GM19395 (cell line): ENCODE results near the gene FUT4.
"Not testable (repeated sequence)": the region's sequence is repeated elsewhere in the genome, so short reads cannot be mapped to it uniquely, and the experiment has no call there.

Source experiments
- ATAC-seq: cut with Tn5 transposase; IDR thresholded peaks from one replicate; pipeline ENCODE4 v1.9.1; 2021; ENCODE audit warnings: mild to moderate bottlenecking, moderate library complexity; ENCODE audit not compliant: unreplicated experiment

The FUT4 gene

GRCh38 chr11:94563848-94564467 is 20.2 kb downstream of the FUT4 start:
- no peak for ATAC-seq

- no peak for ATAC-seq
Measured at GRCh38 chr11:94567181-94567670, 23.5 kb downstream of the FUT4 start, which contains the start of gene PIWIL4. TSS of gene PIWIL4 (plus strand) at chr11:94567368. CDS start at chr11:94567519, 151 bp downstream.

GRCh38 chr11:94568200-94568599 is 24.5 kb downstream of the FUT4 start:
- ATAC-seq = no peak

- ATAC-seq = no peak
Measured at GRCh38 chr11:94568717-94569116, 25.0 kb downstream of the FUT4 start.

GRCh38 chr11:94572975-94573374 is 29.3 kb downstream of the FUT4 start:
- ATAC-seq = not testable (repeated sequence)

- ATAC-seq = no peak
Measured at GRCh38 chr11:94574193-94574961, 30.7 kb downstream of the FUT4 start.

- no peak for ATAC-seq
Measured at GRCh38 chr11:94576306-94576705, 32.6 kb downstream of the FUT4 start.

GRCh38 chr11:94577841-94578240 is 34.1 kb downstream of the FUT4 start:
- ATAC-seq = no peak

- ATAC-seq = no peak
Measured at GRCh38 chr11:94581926-94582325, 38.2 kb downstream of the FUT4 start.

GRCh38 chr11:94583213-94583865 is 39.6 kb downstream of the FUT4 start:
- ATAC-seq = no peak

- peak; percentile 45 for ATAC-seq
Measured at GRCh38 chr11:94583866-94584500, 40.3 kb downstream of the FUT4 start.

GRCh38 chr11:94584978-94585377 is 41.3 kb downstream of the FUT4 start:
- ATAC-seq = no peak

GRCh38 chr11:94585399-94585798 is 41.7 kb downstream of the FUT4 start:
- ATAC-seq = no peak

- no peak for ATAC-seq
Measured at GRCh38 chr11:94586546-94586945, 42.8 kb downstream of the FUT4 start.

GRCh38 chr11:94586978-94587377 is 43.3 kb downstream of the FUT4 start:
- no peak for ATAC-seq

GRCh38 chr11:94588366-94588942 is 44.7 kb downstream of the FUT4 start:
- no peak for ATAC-seq

- no peak for ATAC-seq
Measured at GRCh38 chr11:94590352-94591041, 46.8 kb downstream of the FUT4 start.

GRCh38 chr11:94593030-94593429 is 49.3 kb downstream of the FUT4 start:
- peak; percentile 85 for ATAC-seq

GRCh38 chr11:94595076-94595475 is 51.4 kb downstream of the FUT4 start:
- ATAC-seq = peak; percentile 73

GRCh38 chr11:94597896-94598295 is 54.2 kb downstream of the FUT4 start:
- ATAC-seq = no peak
